Parathyroid adenoma (tissue), 2 donors: ENCODE results near the gene AOC3.

Experiments used
- H2AFZ ChIP-seq: fragments of 300-600 bp; sonication (generic); one replicate; pipeline ENCODE4 v1.7.0; 2017; ENCODE audit warnings: antibody characterized with exemption, mild to moderate bottlenecking
- H3K27ac ChIP-seq: fragments of 300-600 bp; sonication (generic); one replicate; pipeline ENCODE4 v1.7.0; 2017
- H3K27me3 ChIP-seq: fragments of 300-600 bp; sonication (generic); one replicate; pipeline ENCODE4 v1.7.0; 2017; ENCODE audit warnings: low read length; ENCODE audit not compliant: control insufficient read depth, insufficient read depth
- H3K36me3 ChIP-seq: fragments of 300-600 bp; sonication (generic); one replicate; pipeline ENCODE4 v1.7.0; 2017; ENCODE audit warnings: low read length; ENCODE audit not compliant: control insufficient read depth, insufficient read depth
- H3K4me1 ChIP-seq: fragments of 300-600 bp; sonication (generic); one replicate; pipeline ENCODE4 v1.7.0; 2017; ENCODE audit warnings: control low read depth
- H3K4me2 ChIP-seq: fragments of 300-600 bp; sonication (generic); one replicate; pipeline ENCODE4 v1.7.0; 2017; ENCODE audit warnings: low read length
- H3K4me3 ChIP-seq: fragments of 300-600 bp; sonication (generic); one replicate; pipeline ENCODE4 v1.7.0; 2017; ENCODE audit warnings: low read depth, low read length
- H3K79me2 ChIP-seq: fragments of 300-600 bp; sonication (generic); one replicate; pipeline ENCODE4 v1.7.0; 2017; ENCODE audit warnings: control low read depth
- H3K9ac ChIP-seq: fragments of 300-600 bp; sonication (generic); one replicate; pipeline ENCODE4 v1.7.0; 2017; ENCODE audit warnings: mild to moderate bottlenecking
- H3K9me3 ChIP-seq: fragments of 300-600 bp; sonication (generic); one replicate; pipeline ENCODE4 v1.7.0; 2017; ENCODE audit warnings: low read length; ENCODE audit not compliant: control insufficient read depth
- CTCF ChIP-seq: fragments of 300-600 bp; sonication (generic); IDR thresholded peaks from one replicate; pipeline ENCODE4 v1.7.0; 2017; ENCODE audit warnings: antibody characterized with exemption, mild to moderate bottlenecking
- donor health status: primary hyperparathyroidism.

AOC3 gene

GRCh38 chr17:42901535-42902229, 50.7 kb downstream of the AOC3 start:
- no peaks in the 10 kb centered on the region for H3K27me3 ChIP-seq
- no peak for TF ChIP-seq CTCF
- H3K36me3 ChIP-seq: no peaks in the 10 kb centered on the region

GRCh38 chr17:42904110-42904469, 53.1 kb downstream of the AOC3 start:
- Histone ChIP-seq H2AFZ (no peak overlapping the region), H3K27ac (no peak overlapping the region), H3K27me3 (no peaks in the 10 kb centered on the region), H3K79me2 (no peaks in the 10 kb centered on the region), H3K36me3 (no peaks in the 10 kb centered on the region), H3K4me1 (no peaks in the 10 kb centered on the region), H3K9ac (no peak overlapping the region), H3K4me3 (no peak overlapping the region), H3K4me2 (no peak overlapping the region), H3K9me3 (no peaks in the 10 kb centered on the region)
- TF ChIP-seq CTCF: no peak

More at GRCh38 chr17:42901535-42902229, 50.7 kb downstream of the AOC3 start:
- H3K9me3 ChIP-seq: no peaks in the 10 kb centered on the region
- H2AFZ ChIP-seq: no peak overlapping the region
- no peak overlapping the region for H3K4me3 ChIP-seq
- H3K9ac ChIP-seq: no peak overlapping the region
- H3K79me2 ChIP-seq: no peaks in the 10 kb centered on the region
- no peaks in the 10 kb centered on the region for H3K4me1 ChIP-seq
- no peak overlapping the region for H3K4me2 ChIP-seq
- H3K27ac ChIP-seq: no peak overlapping the region

- H3K27ac ChIP-seq: no peak overlapping the region
- H3K4me2 ChIP-seq: no peak overlapping the region
- H3K4me1 ChIP-seq: no peaks in the 10 kb centered on the region
- no peak overlapping the region for H3K4me3 ChIP-seq
- H3K9ac ChIP-seq: no peak overlapping the region
- no peak overlapping the region for H2AFZ ChIP-seq
- no peaks in the 10 kb centered on the region for H3K36me3 ChIP-seq
- no peaks in the 10 kb centered on the region for H3K79me2 ChIP-seq
- H3K9me3 ChIP-seq: no peaks in the 10 kb centered on the region
- TF ChIP-seq CTCF: no peak
- no peaks in the 10 kb centered on the region for H3K27me3 ChIP-seq
Observed at GRCh38 chr17:42906772-42907446, 55.9 kb downstream of the AOC3 start.
